HepG2 (cell line): ENCODE data around the gene TBX10. TPM values are rescaled to one million over a fixed set of nuclear protein-coding genes. Genes with fewer than 3 reads are reported as not detected.

Source experiments
- ATAC-seq: fragments of 200-7000 bp; cut with Tn5 transposase; 3 replicates; pipeline ENCODE4 v1.9.1; 2020; ENCODE audit warnings: mild to moderate bottlenecking, moderate library complexity
- BruUV-seq: library from RNA; stranded (reverse); fragments of 400-500 nt; replicated peaks from 2 replicates; lab custom pipeline; 2021; lab: Mats Ljungman, UMichigan
- CTCF ChIA-PET: fragments of 300-600 bp; formaldehyde crosslinking; extraction: SDS; loops from one replicate; lab custom pipeline; 2021; ENCODE audit warnings: low total read pairs, inconsistent platforms, low intra/inter-chr PET ratio; lab: Yijun Ruan, JAX
- POLR2A ChIA-PET: fragments of 350-600 bp; sonication (Branson Sonifier 250); formaldehyde crosslinking; loops from one replicate; lab custom pipeline; 2020; ENCODE audit warnings: antibody characterized with exemption, inconsistent platforms; lab: Yijun Ruan, JAX
- DNase-seq: peaks from one replicate; pipeline ENCODE4 v3.0.0-alpha.2; 2015; ENCODE audit warnings: low spot score
- FAIRE-seq: peaks from 3 replicates; lab custom pipeline; 2011; peaks lifted over from hg19 to GRCh38; lab: Jason Lieb, UNC
- H2AFZ ChIP-seq: one replicate; pipeline ENCODE4 v1.6.1; 2011; ENCODE audit warnings: low read length, inconsistent platforms
- H3K27ac ChIP-seq: fragments of 300-600 bp; 3 replicates; pipeline ENCODE4 v1.8.0; 2011; ENCODE audit warnings: mixed run types, mild to moderate bottlenecking, mixed read lengths, low read length, inconsistent platforms; ENCODE audit not compliant: insufficient read depth; ENCODE audit errors: extremely low read length
- H3K27me3 ChIP-seq, 2 experiments: fragments of 200-600 bp in 1 of 2; 2 replicates in 1 of 2; 3 replicates in 1 of 2; pipeline versions ENCODE4 v1.6.0 to v1.8.0; 2011; ENCODE audit warnings: low read length in 2 of 2, mild to moderate bottlenecking in 2 of 2, moderate library complexity in 2 of 2, inconsistent platforms in 1 of 2; ENCODE audit not compliant: insufficient read depth in 2 of 2, control insufficient read depth in 1 of 2
- H3K36me3 ChIP-seq, 2 experiments: fragments of 200-600 bp in 1 of 2; replicated peaks in 1 of 2; 2 replicates in 1 of 2; 3 replicates in 1 of 2; pipeline versions ENCODE4 v1.5.1 to v1.8.0; 2011; ENCODE audit warnings: low read length in 2 of 2, inconsistent platforms in 1 of 2; ENCODE audit not compliant: insufficient read depth in 2 of 2, control insufficient read depth in 1 of 2
- H3K4me1 ChIP-seq: 2 replicates; pipeline ENCODE4 v1.5.1; 2012; ENCODE audit warnings: low read length, inconsistent platforms; ENCODE audit not compliant: insufficient read depth
- H3K4me2 ChIP-seq: 2 replicates; pipeline ENCODE4 v1.6.0; 2011; ENCODE audit warnings: low read depth, low read length, inconsistent platforms
- H3K4me3 ChIP-seq, 3 experiments: fragments of 200-600 bp in 1 of 3; sonication (generic), shearing (Covaris generic) in 1 of 3; replicated peaks in 1 of 3; 2 replicates each; pipeline ENCODE4 v1.5.1; 2011 to 2016; ENCODE audit warnings: low read length in 3 of 3, inconsistent platforms in 2 of 3, low read depth in 2 of 3, mild to moderate bottlenecking in 2 of 3, control low read depth in 1 of 3, mixed read lengths in 1 of 3; ENCODE audit not compliant: insufficient read depth in 1 of 3
- H3K79me2 ChIP-seq: one replicate; pipeline ENCODE4 v1.6.1; 2011; ENCODE audit warnings: low read length, inconsistent platforms; ENCODE audit not compliant: insufficient read depth
- H3K9ac ChIP-seq: 2 replicates; pipeline ENCODE4 v1.6.0; 2011; ENCODE audit warnings: mild to moderate bottlenecking, low read depth, low read length, inconsistent platforms; ENCODE audit not compliant: insufficient read depth
- H3K9me3 ChIP-seq: 2 replicates; pipeline ENCODE4 v1.5.1; 2012; ENCODE audit warnings: mild to moderate bottlenecking, low read length
- H4K20me1 ChIP-seq: 2 replicates; pipeline ENCODE4 v1.6.0; 2011; ENCODE audit warnings: inconsistent platforms, mild to moderate bottlenecking, low read length, moderate library complexity; ENCODE audit not compliant: insufficient read depth
- CBX5 ChIP-seq: sonication (generic); formaldehyde crosslinking; IDR thresholded peaks from 2 replicates; pipeline ENCODE4 v1.4.0; 2020; ENCODE audit warnings: missing genetic modification reagents, borderline replicate concordance
- DMAP1 ChIP-seq: IDR thresholded peaks from 2 replicates; pipeline ENCODE4 v1.6.1; 2016
- GATAD1 ChIP-seq: IDR thresholded peaks from 2 replicates; pipeline ENCODE4 v1.6.1; 2016; ENCODE audit warnings: missing genetic modification reagents, missing compliant biosample characterization
- KDM5B ChIP-seq: sonication (generic); formaldehyde crosslinking; IDR thresholded peaks from 2 replicates; pipeline ENCODE4 v1.4.0; 2020; ENCODE audit warnings: missing genetic modification reagents, mild to moderate bottlenecking, borderline replicate concordance
- KLF9 ChIP-seq: IDR thresholded peaks from 2 replicates; pipeline ENCODE4 v1.6.1; 2016; ENCODE audit warnings: low read depth
- MATR3 ChIP-seq: sonication (generic); formaldehyde crosslinking; IDR thresholded peaks from 2 replicates; pipeline ENCODE4 v1.4.0; 2020; ENCODE audit warnings: missing genetic modification reagents
- MYNN ChIP-seq: sonication (generic); formaldehyde crosslinking; IDR thresholded peaks from 2 replicates; pipeline ENCODE4 v1.4.0; 2020; ENCODE audit warnings: mild to moderate bottlenecking, low read depth, missing genetic modification reagents
- NR2F6 ChIP-seq, 2 experiments: IDR thresholded peaks; 2 replicates each; pipeline ENCODE4 v1.6.1; 2016; ENCODE audit warnings: antibody characterized with exemption in 1 of 2, mild to moderate bottlenecking in 1 of 2
- RNF219 ChIP-seq: sonication (generic); formaldehyde crosslinking; IDR thresholded peaks from 2 replicates; pipeline ENCODE4 v1.5.0; 2020; ENCODE audit warnings: mild to moderate bottlenecking, missing genetic modification reagents
- ZNF75D ChIP-seq: sonication (generic); formaldehyde crosslinking; IDR thresholded peaks from 2 replicates; pipeline ENCODE4 v1.8.1; 2023; ENCODE audit warnings: missing genetic modification reagents, mild to moderate bottlenecking, borderline replicate concordance
- WGBS: methylation state at CpG from one replicate; pipeline ENCODE4 v1.1.6; 2017; ENCODE audit warnings: low lambda C conversion rate; 5-methylcytosine and 5-hydroxymethylcytosine counted together
- in situ Hi-C: cut with HindIII; loops from 2 replicates; pipeline ENCODE4 v1.10.0; 2017; ENCODE audit warnings: low pct_unique_long_range_greater_than_20kb; ENCODE audit not compliant: extremely low pct_ligation_motif_present
- intact Hi-C: fragments of 100-400 bp; cut with micrococcal nuclease; formaldehyde crosslinking; loops from one replicate; pipeline ENCODE4 v1.10.0; 2022; ENCODE audit not compliant: unreplicated experiment
- polyA plus RNA-seq, 8 experiments: library from polyadenylated mRNA; depleted of rRNA in 3 of 8; stranded (reverse) in 7 of 8; unstranded in 1 of 8; fragments of >200 nt; fragmentation: Illumina TruSeq in 4 of 8; extraction: Trizol in 4 of 8; gene quantifications; 2 replicates each; pipeline versions ENCODE4 v1.2.1 to v1.2.3, GENCODE V29; 2011 to 2016; ENCODE audit warnings: low read depth in 4 of 8, missing spikeins in 1 of 8, mixed read lengths in 1 of 8; ENCODE audit not compliant: insufficient read depth in 1 of 8
- total RNA-seq, 5 experiments: library from RNA; depleted of rRNA; stranded (reverse); fragments of >200 nt; fragmentation: Illumina TruSeq; extraction: Trizol; gene quantifications; 2 replicates each; pipeline ENCODE4 v1.2.3, GENCODE V29; 2016; ENCODE audit warnings: low read depth in 1 of 5

Gene TBX10
- total and polyA plus RNA-seq, 2 of the 13 experiments (the other 11 are each of a cell fraction or from before 2014, with no cell fraction given), result 0.27 to 1.7 TPM

GRCh38 chr11:67666303-67666645 lies 26.7 kb upstream of the TBX10 start:
- ChIA-PET POLR2A (no interaction called here), CTCF (no interaction called here)
- BruUV-seq, result no TSS peak
- no peaks in the 10 kb centered on the region for H3K36me3 ChIP-seq
- H3K9me3 ChIP-seq, result no peaks in the 10 kb centered on the region
- H3K27me3 ChIP-seq, result peaks cover 1 to 17% of the 10 kb centered on the region in 2 experiments; a peak in 3 of 5 replicates
- FAIRE-seq (no peak), ATAC-seq (no peak), DNase-seq (no peak)
- no peak overlapping the region for H3K4me2 ChIP-seq
- in situ Hi-C loops (loop anchor here (25.0 kb wide), 1 partner anchor 121 kb away; no protein-coding TSS in a partner anchor), intact Hi-C loops (no loop called here)
- 100% methylated on average over 2 of the region's 11 CpGs for WGBS
- TF ChIP-seq KLF9, result no peak
- no peak for TF ChIP-seq MATR3 (CRISPR knock-in tag)
- no peak for TF ChIP-seq MYNN (CRISPR knock-in tag)
- TF ChIP-seq KDM5B (CRISPR knock-in tag), result no peak
- no peak for TF ChIP-seq GATAD1 (CRISPR knock-in tag)
- TF ChIP-seq DMAP1 (CRISPR knock-in tag), result no peak
- TF ChIP-seq ZNF75D (CRISPR knock-in tag), result no peak
- TF ChIP-seq RNF219, result no peak
- TF ChIP-seq CBX5 (CRISPR knock-in tag), result no peak
- no peak for TF ChIP-seq NR2F6 (IDR thresholded peaks at IDR 0.05)
- TF ChIP-seq NR2F6 (CRISPR knock-in tag; IDR thresholded peaks at IDR 0.05), result no peak
- H3K4me1 ChIP-seq, result no peaks in the 10 kb centered on the region
- no peak overlapping the region for H3K9ac ChIP-seq
- no peak overlapping the region for H2AFZ ChIP-seq
- no peaks in the 10 kb centered on the region for H4K20me1 ChIP-seq
- H3K27ac ChIP-seq, result no peak overlapping the region
- H3K4me3 ChIP-seq, result no peak overlapping the region
- H3K79me2 ChIP-seq, result no peaks in the 10 kb centered on the region
